GM19099 (cell line): ENCODE results near the gene TLE2.

Source experiments
- POLR2A ChIP-seq: IDR thresholded peaks from 3 replicates; pipeline ENCODE4 v1.6.1; 2011; ENCODE audit warnings: low read depth; ENCODE audit not compliant: insufficient read length; ENCODE audit errors: extremely low read depth

Gene TLE2

GRCh38 chr19:3010871-3011270 lies 18.2 kb downstream of the TLE2 start:
- no peak for TF ChIP-seq POLR2A

- no peak for TF ChIP-seq POLR2A
Observed at GRCh38 chr19:3008994-3009393, 20.1 kb downstream of the TLE2 start.

- TF ChIP-seq POLR2A, result no peak
Observed at GRCh38 chr19:3007975-3008374, 21.1 kb downstream of the TLE2 start.

- TF ChIP-seq POLR2A, result no peak
Observed at GRCh38 chr19:3006075-3006767, 22.9 kb downstream of the TLE2 start.

- no peak for TF ChIP-seq POLR2A
Observed at GRCh38 chr19:3005345-3005744, 23.7 kb downstream of the TLE2 start.

- TF ChIP-seq POLR2A, result no peak
Observed at GRCh38 chr19:3004522-3004921, 24.6 kb downstream of the TLE2 start.

GRCh38 chr19:3003046-3003445 lies 26.0 kb downstream of the TLE2 start:
- no peak for TF ChIP-seq POLR2A

- TF ChIP-seq POLR2A, result no peak
Observed at GRCh38 chr19:3001235-3001800, 27.8 kb downstream of the TLE2 start.

- TF ChIP-seq POLR2A, result no peak
Observed at GRCh38 chr19:2998642-2999041, 30.4 kb downstream of the TLE2 start.

- TF ChIP-seq POLR2A, result no peak
Observed at GRCh38 chr19:2997720-2998119, 31.4 kb downstream of the TLE2 start.

GRCh38 chr19:2994588-2995131 lies 34.4 kb downstream of the TLE2 start:
- TF ChIP-seq POLR2A, result no peak

GRCh38 chr19:2993579-2993978 lies 35.5 kb downstream of the TLE2 start:
- no peak for TF ChIP-seq POLR2A

GRCh38 chr19:2992958-2993357 lies 36.1 kb downstream of the TLE2 start:
- TF ChIP-seq POLR2A, result no peak

GRCh38 chr19:2989236-2989946 lies 39.7 kb downstream of the TLE2 start:
- TF ChIP-seq POLR2A, result no peak

- TF ChIP-seq POLR2A, result no peak
Observed at GRCh38 chr19:2988568-2988967, 40.5 kb downstream of the TLE2 start.

GRCh38 chr19:2987797-2988196 lies 41.3 kb downstream of the TLE2 start:
- TF ChIP-seq POLR2A, result no peak
